Measurements from ENCODE around the gene RNH1. TPM values are rescaled to one million over a fixed set of nuclear protein-coding genes. Genes with fewer than 3 reads are reported as not detected.

Gene RNH1
- total RNA-seq, 4 donors from 2014 or later, result 138 to 197 (median 159) TPM

DNA sequence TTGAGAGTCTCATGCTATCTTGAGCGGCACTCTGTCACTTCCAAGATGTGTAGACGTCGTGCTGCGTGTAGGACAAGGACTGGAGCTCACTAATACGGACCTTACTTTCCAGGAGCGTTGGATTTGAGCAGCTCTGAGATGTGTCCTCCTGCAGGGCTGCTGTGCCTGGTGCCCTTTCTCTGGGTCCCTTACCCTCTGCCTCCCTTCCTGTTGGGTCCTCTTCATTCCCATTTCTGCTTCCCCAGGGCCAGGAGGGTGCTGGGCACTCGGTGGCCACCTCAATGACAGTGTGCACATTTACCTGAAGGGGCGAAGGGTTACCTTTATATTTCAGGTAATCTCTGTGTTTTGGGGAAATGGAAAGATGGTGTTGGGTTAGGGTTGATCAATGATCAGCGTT is 53.0 kb downstream of the RNH1 start:
- DNase-seq, result no peak
- no peak for ATAC-seq

DNA sequence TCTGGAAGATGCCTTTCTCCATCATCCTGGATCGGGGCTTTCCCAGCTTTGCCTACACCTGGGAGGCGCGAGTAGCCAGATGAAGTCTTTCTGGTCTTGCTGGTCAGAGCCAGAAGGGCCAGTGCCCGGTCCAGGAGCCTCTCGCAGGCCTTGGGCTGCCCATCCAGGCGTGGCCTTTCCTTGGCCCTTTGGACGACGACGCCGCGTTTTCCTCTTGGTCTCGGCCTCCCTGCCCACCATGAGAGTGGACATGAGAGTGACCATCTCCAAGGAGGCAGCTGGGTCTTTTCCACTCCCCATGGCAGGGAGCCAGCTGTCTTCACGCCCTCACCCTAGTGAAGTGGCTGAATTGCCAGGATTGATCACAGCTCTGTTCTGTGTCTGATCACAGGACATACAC is 53.5 kb downstream of the RNH1 start:
- peaks cover 0 to 18% of the 10 kb centered on the region in 2 donors for H3K36me3 ChIP-seq
- no peak overlapping the region for H3K27ac ChIP-seq
- DNase-seq, result no peak
- intact Hi-C loops (cut with DNase I; ENCODE audit: low total_unique reads), result no loop called here
- ATAC-seq, result no peak
- no peaks in the 10 kb centered on the region for H3K9me3 ChIP-seq
- H3K27me3 ChIP-seq, result no peaks in the 10 kb centered on the region
- peaks cover 20 to 22% of the 10 kb centered on the region in 2 donors for H3K4me1 ChIP-seq
- in situ Hi-C loops (cut with MboI; ENCODE audit: low sequenced_read_pairs in 4 of 4), result loop anchor here in 2 of 4 donors (10.0 kb wide), 1 partner anchor 61 kb away; no protein-coding TSS in a partner anchor
- H3K4me3 ChIP-seq, result no peak overlapping the region
- TF ChIP-seq, protein P1, sequence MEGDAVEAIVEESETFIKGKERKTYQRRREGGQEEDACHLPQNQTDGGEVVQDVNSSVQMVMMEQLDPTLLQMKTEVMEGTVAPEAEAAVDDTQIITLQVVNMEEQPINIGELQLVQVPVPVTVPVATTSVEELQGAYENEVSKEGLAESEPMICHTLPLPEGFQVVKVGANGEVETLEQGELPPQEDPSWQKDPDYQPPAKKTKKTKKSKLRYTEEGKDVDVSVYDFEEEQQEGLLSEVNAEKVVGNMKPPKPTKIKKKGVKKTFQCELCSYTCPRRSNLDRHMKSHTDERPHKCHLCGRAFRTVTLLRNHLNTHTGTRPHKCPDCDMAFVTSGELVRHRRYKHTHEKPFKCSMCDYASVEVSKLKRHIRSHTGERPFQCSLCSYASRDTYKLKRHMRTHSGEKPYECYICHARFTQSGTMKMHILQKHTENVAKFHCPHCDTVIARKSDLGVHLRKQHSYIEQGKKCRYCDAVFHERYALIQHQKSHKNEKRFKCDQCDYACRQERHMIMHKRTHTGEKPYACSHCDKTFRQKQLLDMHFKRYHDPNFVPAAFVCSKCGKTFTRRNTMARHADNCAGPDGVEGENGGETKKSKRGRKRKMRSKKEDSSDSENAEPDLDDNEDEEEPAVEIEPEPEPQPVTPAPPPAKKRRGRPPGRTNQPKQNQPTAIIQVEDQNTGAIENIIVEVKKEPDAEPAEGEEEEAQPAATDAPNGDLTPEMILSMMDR (IDR thresholded peaks at IDR 0.05 in 4 of 5, conservative IDR thresholded peaks at IDR 0.05 in 1 of 5), result no peak
- TF ChIP-seq POLR2A (IDR thresholded peaks at IDR 0.05), result no peak

More for the DNA sequence above, 53.0 kb downstream of the RNH1 start:
- in situ Hi-C loops (cut with MboI; ENCODE audit: low sequenced_read_pairs in 4 of 4), result loop anchor here in 2 of 4 donors (10.0 kb wide), 1 partner anchor 61 kb away; no protein-coding TSS in a partner anchor
- H3K4me3 ChIP-seq, result no peak overlapping the region
- intact Hi-C loops (cut with DNase I; ENCODE audit: low total_unique reads), result no loop called here
- TF ChIP-seq POLR2A (IDR thresholded peaks at IDR 0.05), result no peak
- TF ChIP-seq, protein P1 (IDR thresholded peaks at IDR 0.05 in 4 of 5, conservative IDR thresholded peaks at IDR 0.05 in 1 of 5), result no peak
- H3K27me3 ChIP-seq, result no peaks in the 10 kb centered on the region
- peaks cover 0 to 18% of the 10 kb centered on the region in 2 donors for H3K36me3 ChIP-seq
- no peaks in the 10 kb centered on the region for H3K9me3 ChIP-seq
- no peak overlapping the region for H3K27ac ChIP-seq
- H3K4me1 ChIP-seq, result peaks cover 15 to 19% of the 10 kb centered on the region in 2 donors

DNA sequence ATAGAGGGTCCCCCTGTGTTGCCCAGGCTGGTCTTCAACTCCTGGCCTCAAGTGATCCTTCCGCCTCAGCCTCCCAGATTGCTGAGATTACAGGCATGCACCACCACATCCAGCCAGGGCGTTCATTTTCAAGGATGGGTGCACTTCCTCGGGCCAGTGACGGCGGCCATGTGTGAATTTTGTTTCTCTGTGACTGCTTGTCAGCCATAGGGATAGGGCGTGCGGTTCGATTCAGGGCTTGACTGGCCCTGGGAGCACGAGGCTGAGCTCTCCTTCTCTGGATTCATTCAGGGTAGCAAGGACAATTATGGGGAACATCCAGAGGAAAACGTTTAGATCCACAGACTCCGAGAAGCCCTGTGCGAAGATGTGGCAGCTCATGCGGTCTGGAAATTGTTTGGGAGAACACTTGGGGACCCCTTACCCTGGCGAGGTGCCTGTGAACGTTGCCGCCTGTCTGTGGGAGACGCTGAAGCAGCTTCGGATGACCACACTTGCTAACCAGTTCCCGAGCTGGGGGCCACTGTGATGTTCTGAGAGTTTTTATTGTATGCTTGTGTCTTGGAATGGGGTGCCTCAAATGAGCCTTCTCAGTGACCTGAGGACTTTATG is 54.0 kb downstream of the RNH1 start:
- peaks cover 22 to 25% of the 10 kb centered on the region in 2 donors for H3K4me1 ChIP-seq
- intact Hi-C loops (cut with DNase I; ENCODE audit: low total_unique reads), result no loop called here

DNA sequence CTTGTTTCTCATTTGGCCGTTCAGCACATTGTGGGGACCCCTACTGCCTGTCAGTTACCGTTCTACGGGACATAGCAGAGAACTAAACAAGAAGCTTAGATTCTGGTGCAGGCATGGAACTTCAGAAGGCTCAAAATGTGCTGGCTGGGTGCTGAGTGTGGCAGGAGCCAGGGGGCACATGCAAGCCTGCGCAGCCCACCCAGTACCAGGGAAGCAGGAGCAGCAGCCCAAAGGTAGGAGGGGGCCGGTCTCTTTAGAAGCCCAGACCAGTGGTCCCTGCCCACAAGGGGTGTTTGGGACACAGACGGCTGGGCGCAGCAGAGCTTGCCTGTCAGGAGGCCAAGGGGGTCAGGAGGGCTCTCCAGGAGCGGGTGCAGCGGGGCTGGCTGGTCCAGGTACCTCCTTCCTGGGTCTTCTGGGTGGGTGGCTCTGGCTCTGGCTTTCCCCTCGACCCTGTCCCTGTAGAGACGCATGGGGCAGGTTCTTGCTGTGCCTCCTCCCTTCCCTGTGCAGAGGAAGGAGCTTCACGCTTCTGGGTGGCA is 54.8 kb downstream of the RNH1 start:
- ATAC-seq, result no peak
- in situ Hi-C loops (cut with MboI; ENCODE audit: low sequenced_read_pairs in 4 of 4), result loop anchor here in 2 of 4 donors (10.0 kb wide), 1 partner anchor 63 kb away; no protein-coding TSS in a partner anchor
- peaks cover 0 to 18% of the 10 kb centered on the region in 2 donors for H3K36me3 ChIP-seq

More for the DNA sequence above, 54.0 kb downstream of the RNH1 start:
- TF ChIP-seq, protein P1 (IDR thresholded peaks at IDR 0.05 in 4 of 5, conservative IDR thresholded peaks at IDR 0.05 in 1 of 5), result no peak
- TF ChIP-seq POLR2A (IDR thresholded peaks at IDR 0.05), result no peak
- Histone ChIP-seq H3K4me3 (no peak overlapping the region), H3K27ac (no peak overlapping the region), H3K9me3 (no peaks in the 10 kb centered on the region), H3K36me3 (peaks cover 0 to 18% of the 10 kb centered on the region in 2 donors), H3K27me3 (no peaks in the 10 kb centered on the region)
- in situ Hi-C loops (cut with MboI; ENCODE audit: low sequenced_read_pairs in 4 of 4), result loop anchor here in 2 of 4 donors (10.0 kb wide), 1 partner anchor 62 kb away; no protein-coding TSS in a partner anchor
- ATAC-seq (no peak), DNase-seq (no peak)

More for the DNA sequence above, 54.8 kb downstream of the RNH1 start:
- H3K27ac ChIP-seq, result no peak overlapping the region
- intact Hi-C loops (cut with DNase I; ENCODE audit: low total_unique reads), result no loop called here
- H3K27me3 ChIP-seq, result no peaks in the 10 kb centered on the region
- TF ChIP-seq, protein P1 (IDR thresholded peaks at IDR 0.05 in 4 of 5, conservative IDR thresholded peaks at IDR 0.05 in 1 of 5), result no peak
- no peak for DNase-seq
- H3K9me3 ChIP-seq, result no peaks in the 10 kb centered on the region
- H3K4me3 ChIP-seq, result no peak overlapping the region
- peaks cover 22 to 25% of the 10 kb centered on the region in 2 donors for H3K4me1 ChIP-seq
